K562 (cell line): ENCODE data around the gene SIGLEC1. TPM values are rescaled to one million over a fixed set of nuclear protein-coding genes. Genes with fewer than 3 reads are reported as not detected.

Experiments used
- CREM ChIP-seq: IDR thresholded peaks from 2 replicates; pipeline ENCODE4 v1.6.1; 2014; ENCODE audit warnings: antibody characterized with exemption, low read depth
- EGR1 ChIP-seq: fragments of 450-650 bp; conservative IDR thresholded peaks from 2 replicates; pipeline ENCODE4 v1.6.1; 2017; ENCODE audit warnings: mild to moderate bottlenecking
- HDAC3 ChIP-seq: fragments of 450-650 bp; IDR thresholded peaks from 2 replicates; pipeline ENCODE4 v1.6.1; 2018; ENCODE audit warnings: borderline replicate concordance, mild to moderate bottlenecking, moderate library complexity; ENCODE audit not compliant: partially characterized antibody
- KDM2B ChIP-seq: fragments of 250-450 bp; sonication (Bioruptor Pico); IDR thresholded peaks from 2 replicates; pipeline ENCODE4 v1.8.0; 2021; ENCODE audit warnings: mild to moderate bottlenecking, moderate library complexity
- NCOR1 ChIP-seq: fragments of 450-650 bp; IDR thresholded peaks from 2 replicates; pipeline ENCODE4 v1.6.1; 2016; ENCODE audit warnings: mild to moderate bottlenecking, moderate library complexity
- NFYB ChIP-seq: IDR thresholded peaks from 2 replicates; pipeline ENCODE4 v1.6.1; 2011; ENCODE audit warnings: mild to moderate bottlenecking, moderate library complexity; ENCODE audit not compliant: insufficient read length; ENCODE audit errors: extremely low read depth
- NR2C1 ChIP-seq, 2 experiments: fragments of 450-650 bp; IDR thresholded peaks; 2 replicates each; pipeline ENCODE4 v1.6.1; 2017; ENCODE audit warnings: mild to moderate bottlenecking in 2 of 2, antibody characterized with exemption in 1 of 2, inconsistent platforms in 1 of 2, missing compliant biosample characterization in 1 of 2, missing genetic modification characterization in 1 of 2
- PHTF2 ChIP-seq: fragments of 250-450 bp; sonication (Bioruptor Pico); IDR thresholded peaks from 2 replicates; pipeline ENCODE4 v1.5.0; 2021; ENCODE audit warnings: mild to moderate bottlenecking
- POLR2A ChIP-seq: fragments of 450-650 bp; conservative IDR thresholded peaks from 2 replicates; pipeline ENCODE4 v1.6.1; 2016
- POLR2G ChIP-seq: fragments of 200-400 bp; formaldehyde crosslinking; IDR thresholded peaks from 2 replicates; pipeline ENCODE4 v1.6.1; 2017; ENCODE audit warnings: low read depth, mild to moderate bottlenecking, antibody characterized with exemption, low read length, moderate library complexity
- RBFOX2 ChIP-seq: fragments of 200-400 bp; formaldehyde crosslinking; IDR thresholded peaks from 2 replicates; pipeline ENCODE4 v1.6.1; 2017; ENCODE audit warnings: low read depth, mild to moderate bottlenecking, low read length, moderate library complexity
- RBM25 ChIP-seq: fragments of 200-400 bp; formaldehyde crosslinking; IDR thresholded peaks from 2 replicates; pipeline ENCODE4 v1.6.1; 2018; ENCODE audit warnings: low read length, low read depth, moderate library complexity; ENCODE audit not compliant: severe bottlenecking
- RHOXF2B ChIP-seq: fragments of 250-450 bp; sonication (Bioruptor Pico); conservative IDR thresholded peaks from 2 replicates; pipeline ENCODE4 v1.5.1; 2021
- STAT5A ChIP-seq: IDR thresholded peaks from 2 replicates; pipeline ENCODE4 v1.6.1; 2012; ENCODE audit warnings: low read length, inconsistent platforms, borderline replicate concordance
- SUPT5H ChIP-seq: fragments of 450-650 bp; IDR thresholded peaks from 2 replicates; pipeline ENCODE4 v1.6.1; 2016
- TCF7 ChIP-seq: sonication (generic); IDR thresholded peaks from 2 replicates; pipeline ENCODE4 v1.6.1; 2016; ENCODE audit warnings: antibody characterized with exemption, borderline replicate concordance
- XRCC3 ChIP-seq: fragments of 450-650 bp; IDR thresholded peaks from 2 replicates; pipeline ENCODE4 v1.6.1; 2017; ENCODE audit warnings: mild to moderate bottlenecking, moderate library complexity
- ZBTB34 ChIP-seq: fragments of 250-450 bp; sonication (Bioruptor Pico); IDR thresholded peaks from 2 replicates; pipeline ENCODE4 v1.8.0; 2021; ENCODE audit warnings: mild to moderate bottlenecking, moderate library complexity
- ZNF146 ChIP-seq: IDR thresholded peaks from one replicate; pipeline ENCODE4 v1.6.1; 2018; ENCODE audit warnings: missing compliant biosample characterization; ENCODE audit not compliant: unreplicated experiment
- ZNF431 ChIP-seq: sonication (generic); formaldehyde crosslinking; IDR thresholded peaks from 2 replicates; pipeline ENCODE4 v1.8.0; 2022; ENCODE audit warnings: mild to moderate bottlenecking, missing genetic modification reagents
- ZNF551 ChIP-seq: fragments of 250-450 bp; sonication (Bioruptor Pico); IDR thresholded peaks from 2 replicates; pipeline ENCODE4 v1.5.0; 2021; ENCODE audit warnings: mild to moderate bottlenecking, moderate library complexity
- ZNF586 ChIP-seq: fragments of 450-650 bp; formaldehyde crosslinking; conservative IDR thresholded peaks from 2 replicates; pipeline ENCODE4 v1.4.0; 2020; ENCODE audit warnings: mild to moderate bottlenecking, moderate library complexity
- ZNF699 ChIP-seq: fragments of 250-450 bp; sonication (Bioruptor Pico); IDR thresholded peaks from 2 replicates; pipeline ENCODE4 v1.8.0; 2021; ENCODE audit warnings: mild to moderate bottlenecking, moderate library complexity; ENCODE audit not compliant: insufficient replicate concordance
- polyA plus RNA-seq, 8 experiments: library from polyadenylated mRNA; depleted of rRNA in 4 of 8; stranded (reverse) in 5 of 8; unstranded in 3 of 8; fragments of >200 nt; fragmentation: Nextera tagmentation in 2 of 8; fragmentation: Illumina TruSeq in 1 of 8; extraction: Ambion mirVana in 2 of 8; extraction: Trizol in 1 of 8; gene quantifications; 2 replicates each; pipeline versions ENCODE4 v1.2.1 to v1.2.3, GENCODE V29; 2011 to 2014; ENCODE audit warnings: inconsistent platforms in 1 of 8, missing spikeins in 1 of 8
- total RNA-seq, 7 experiments: library from RNA; depleted of rRNA in 6 of 7; stranded (reverse); fragments of >200 nt in 6 of 7; fragmentation: Illumina TruSeq in 2 of 7; extraction: Trizol in 2 of 7; gene quantifications; 2 replicates each; pipeline versions ENCODE4 v1.2.1 to v1.2.3, GENCODE V29; 2011 to 2021; ENCODE audit warnings: low replicate concordance in 1 of 7
- TF ChIP-seq, protein P1 (sequence below): sonication (generic); formaldehyde crosslinking; IDR thresholded peaks from 2 replicates; pipeline ENCODE4 v1.8.0; 2023; ENCODE audit warnings: mild to moderate bottlenecking, missing genetic modification reagents
- TF ChIP-seq, protein P2 (sequence below), 2 experiments: fragments of 250-450 bp in 1 of 2; fragments of 450-650 bp in 1 of 2; sonication (Bioruptor Pico) in 1 of 2; IDR thresholded peaks; 2 replicates each; pipeline versions ENCODE4 v1.6.1 to v1.8.0; 2016 to 2021; ENCODE audit warnings: mild to moderate bottlenecking in 2 of 2, moderate library complexity in 2 of 2, missing compliant biosample characterization in 1 of 2, missing genetic modification characterization in 1 of 2
- TF ChIP-seq, protein P3 (sequence below): fragments of 250-450 bp; sonication (Bioruptor Pico); IDR thresholded peaks from 2 replicates; pipeline ENCODE4 v1.4.0; 2020

Gene SIGLEC1
- total and polyA plus RNA-seq, 9 of the 15 experiments (the other 6 are each of a cell fraction or from before 2014, with no cell fraction given): 0.05 to 0.07 TPM; not detected in 7

DNA sequence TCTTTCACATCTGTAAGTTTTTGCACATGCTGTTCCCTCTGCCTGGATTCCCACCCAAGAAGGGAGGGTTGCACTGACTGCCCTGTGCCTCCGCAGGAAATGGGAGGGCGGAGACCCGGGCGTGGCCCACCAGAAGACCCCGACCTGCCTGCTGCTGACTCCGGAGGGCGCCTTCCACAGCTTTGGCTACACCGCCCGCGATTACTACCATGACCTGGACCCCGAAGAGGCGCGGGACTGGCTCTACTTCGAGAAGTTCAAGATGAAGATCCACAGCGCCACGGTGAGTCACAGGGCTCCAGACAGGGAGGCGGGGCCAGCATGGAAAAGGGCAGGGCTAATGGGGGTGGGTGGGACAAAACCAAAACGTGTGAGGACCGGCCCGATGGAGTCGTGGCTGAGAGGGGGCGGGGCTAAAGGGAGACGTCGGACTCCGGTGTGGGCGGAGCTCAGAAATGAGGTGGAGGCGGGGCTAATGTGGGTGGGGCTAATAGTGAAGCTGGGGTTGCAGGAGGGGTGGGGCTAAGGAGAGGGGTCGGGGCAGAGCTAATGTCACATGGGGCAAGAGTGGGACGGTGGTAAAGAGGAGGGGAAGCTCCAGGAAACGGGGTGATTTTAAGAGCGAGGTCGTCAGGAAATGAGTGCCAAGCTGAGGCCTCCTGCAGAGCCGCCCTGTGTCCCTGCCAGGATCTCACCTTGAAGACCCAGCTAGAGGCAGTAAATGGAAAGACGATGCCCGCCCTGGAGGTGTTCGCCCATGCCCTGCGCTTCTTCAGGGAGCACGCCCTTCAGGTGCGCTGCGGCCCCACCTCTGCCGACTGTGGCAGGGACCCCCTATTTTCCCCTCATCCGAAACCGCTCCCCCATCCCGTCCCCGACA is 32.6 kb upstream of the SIGLEC1 start (continued):
- TF ChIP-seq RHOXF2B (CRISPR knock-in tag) (no peak), EGR1 (0 out of 2 replicates have a peak, but pooled peaks have one; percentile 21), POLR2G (peak; percentile 74), NR2C1 (IDR thresholded peaks at IDR 0.05) (no peak), NR2C1 (tag; IDR thresholded peaks at IDR 0.05) (no peak), ZNF699 (CRISPR knock-in tag) (no peak), KDM2B (CRISPR knock-in tag) (no peak), NCOR1 (no peak), NFYB (no peak), PHTF2 (CRISPR knock-in tag) (no peak), TCF7 (no peak), ZNF146 (CRISPR knock-in tag) (no peak), XRCC3 (no peak), HDAC3 (no peak), ZNF431 (CRISPR knock-in tag) (no peak), RBFOX2 (peak; percentile 70), RBM25 (no peak), STAT5A (no peak), POLR2A (peak; percentile 52), SUPT5H (0 out of 2 replicates have a peak, but pooled peaks have one; percentile 35), ZNF586 (no peak), ZNF551 (CRISPR knock-in tag) (no peak), CREM (peak; percentile 40; the same call in 1 of the 2 replicates), ZBTB34 (CRISPR knock-in tag) (no peak)
- TF ChIP-seq, protein P1, sequence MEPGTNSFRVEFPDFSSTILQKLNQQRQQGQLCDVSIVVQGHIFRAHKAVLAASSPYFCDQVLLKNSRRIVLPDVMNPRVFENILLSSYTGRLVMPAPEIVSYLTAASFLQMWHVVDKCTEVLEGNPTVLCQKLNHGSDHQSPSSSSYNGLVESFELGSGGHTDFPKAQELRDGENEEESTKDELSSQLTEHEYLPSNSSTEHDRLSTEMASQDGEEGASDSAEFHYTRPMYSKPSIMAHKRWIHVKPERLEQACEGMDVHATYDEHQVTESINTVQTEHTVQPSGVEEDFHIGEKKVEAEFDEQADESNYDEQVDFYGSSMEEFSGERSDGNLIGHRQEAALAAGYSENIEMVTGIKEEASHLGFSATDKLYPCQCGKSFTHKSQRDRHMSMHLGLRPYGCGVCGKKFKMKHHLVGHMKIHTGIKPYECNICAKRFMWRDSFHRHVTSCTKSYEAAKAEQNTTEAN: no peak
- TF ChIP-seq, protein P2, sequence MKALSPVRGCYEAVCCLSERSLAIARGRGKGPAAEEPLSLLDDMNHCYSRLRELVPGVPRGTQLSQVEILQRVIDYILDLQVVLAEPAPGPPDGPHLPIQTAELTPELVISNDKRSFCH (CRISPR knock-in tag; IDR thresholded peaks at IDR 0.05): no peak
- TF ChIP-seq, protein P2 (tag; IDR thresholded peaks at IDR 0.05): no peak; the same call in none of the 2 replicates
- TF ChIP-seq, protein P3, sequence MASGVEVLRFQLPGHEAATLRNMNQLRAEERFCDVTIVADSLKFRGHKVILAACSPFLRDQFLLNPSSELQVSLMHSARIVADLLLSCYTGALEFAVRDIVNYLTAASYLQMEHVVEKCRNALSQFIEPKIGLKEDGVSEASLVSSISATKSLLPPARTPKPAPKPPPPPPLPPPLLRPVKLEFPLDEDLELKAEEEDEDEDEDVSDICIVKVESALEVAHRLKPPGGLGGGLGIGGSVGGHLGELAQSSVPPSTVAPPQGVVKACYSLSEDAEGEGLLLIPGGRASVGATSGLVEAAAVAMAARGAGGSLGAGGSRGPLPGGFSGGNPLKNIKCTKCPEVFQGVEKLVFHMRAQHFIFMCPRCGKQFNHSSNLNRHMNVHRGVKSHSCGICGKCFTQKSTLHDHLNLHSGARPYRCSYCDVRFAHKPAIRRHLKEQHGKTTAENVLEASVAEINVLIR (CRISPR knock-in tag): no peak
